ENCODE data around the gene KRTAP9-8.
"Not testable (repeated sequence)": the region's sequence is repeated elsewhere in the genome, so short reads cannot be mapped to it uniquely, and the experiment has no call there.

The KRTAP9-8 gene, protein sequence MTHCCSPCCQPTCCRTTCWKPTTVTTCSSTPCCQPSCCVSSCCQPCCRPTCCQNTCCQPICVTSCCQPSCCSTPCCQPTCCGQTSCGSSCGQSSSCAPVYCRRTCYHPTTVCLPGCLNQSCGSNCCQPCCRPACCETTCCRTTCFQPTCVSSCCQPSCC

DNA sequence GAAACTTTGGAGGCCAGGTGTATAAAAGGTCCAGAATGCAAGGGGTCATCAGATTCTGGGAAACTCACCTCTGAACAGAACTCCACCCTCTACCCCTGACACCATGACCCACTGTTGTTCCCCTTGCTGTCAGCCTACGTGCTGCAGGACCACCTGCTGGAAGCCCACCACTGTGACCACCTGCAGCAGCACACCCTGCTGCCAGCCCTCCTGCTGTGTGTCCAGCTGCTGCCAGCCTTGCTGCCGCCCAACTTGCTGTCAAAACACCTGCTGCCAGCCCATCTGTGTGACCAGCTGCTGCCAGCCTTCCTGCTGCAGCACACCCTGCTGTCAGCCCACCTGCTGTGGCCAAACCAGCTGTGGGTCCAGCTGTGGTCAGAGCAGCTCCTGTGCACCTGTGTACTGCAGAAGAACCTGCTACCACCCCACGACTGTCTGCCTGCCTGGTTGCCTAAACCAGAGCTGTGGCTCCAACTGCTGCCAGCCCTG, at the start of gene KRTAP9-8:
TSS of gene KRTAP9-8 (plus strand) at position 51 of the 489 bp plus-strand sequence. CDS start at position 104, 53 bp downstream.
- in situ Hi-C loops (cut with MboI; ENCODE audit: low sequenced_read_pairs) = not testable (repeated sequence)

DNA sequence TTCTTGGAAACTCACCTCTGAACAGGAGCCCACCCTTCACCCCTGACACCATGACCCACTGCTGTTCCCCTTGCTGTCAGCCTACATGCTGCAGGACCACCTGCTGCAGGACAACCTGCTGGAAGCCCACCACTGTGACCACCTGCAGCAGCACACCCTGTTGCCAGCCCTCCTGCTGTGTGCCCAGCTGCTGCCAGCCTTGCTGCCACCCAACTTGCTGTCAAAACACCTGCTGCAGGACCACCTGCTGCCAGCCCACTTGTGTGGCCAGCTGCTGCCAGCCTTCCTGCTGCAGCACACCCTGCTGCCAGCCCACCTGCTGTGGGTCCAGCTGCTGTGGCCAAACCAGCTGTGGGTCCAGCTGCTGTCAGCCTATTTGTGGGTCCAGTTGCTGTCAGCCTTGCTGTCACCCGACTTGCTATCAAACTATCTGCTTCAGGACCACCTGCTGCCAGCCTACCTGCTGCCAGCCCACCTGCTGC, 47.9 kb upstream of the KRTAP9-8 start, which contains the start of gene KRTAP9-1:
TSS of gene KRTAP9-1 (plus strand) at position 51 of the 482 bp plus-strand sequence. CDS start at position 51, 0 bp downstream.
- in situ Hi-C loops (cut with MboI; ENCODE audit: low sequenced_read_pairs) = not testable (repeated sequence)

DNA sequence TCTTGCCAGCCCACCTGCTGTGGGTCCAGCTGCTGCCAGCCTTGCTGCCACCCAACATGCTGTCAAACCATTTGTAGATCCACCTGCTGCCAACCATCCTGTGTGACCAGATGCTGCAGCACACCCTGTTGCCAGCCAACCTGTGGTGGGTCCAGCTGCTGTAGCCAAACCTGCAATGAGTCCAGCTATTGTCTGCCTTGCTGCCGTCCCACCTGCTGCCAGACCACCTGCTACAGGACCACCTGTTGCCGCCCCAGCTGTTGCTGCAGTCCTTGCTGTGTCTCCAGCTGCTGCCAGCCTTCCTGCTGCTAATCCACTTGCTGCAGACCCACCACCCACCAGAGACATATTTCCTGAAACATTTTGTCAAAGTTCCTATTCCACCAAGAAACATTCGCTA, 47.5 kb upstream of the KRTAP9-8 start:
- in situ Hi-C loops (cut with MboI; ENCODE audit: low sequenced_read_pairs) = no loop called here

DNA sequence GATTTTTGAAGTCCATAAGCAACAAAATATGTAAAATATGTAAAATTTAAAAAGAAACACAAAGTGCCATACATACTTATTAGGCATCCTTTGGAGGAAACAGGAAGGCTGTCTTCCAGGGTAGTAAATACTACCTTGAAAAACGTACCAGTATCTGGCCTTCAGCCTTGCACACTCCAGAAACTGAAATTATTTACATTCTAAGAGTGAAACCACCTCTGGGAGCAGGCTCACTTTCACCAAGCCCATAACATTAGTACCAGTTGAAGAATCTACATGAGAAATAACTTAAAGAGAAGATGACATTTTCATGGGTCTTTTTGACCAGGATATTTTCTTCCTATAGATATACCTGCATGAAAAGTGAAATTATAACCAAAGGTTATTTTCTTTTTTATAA, 41.7 kb upstream of the KRTAP9-8 start:
- in situ Hi-C loops (cut with MboI; ENCODE audit: low sequenced_read_pairs) = no loop called here

DNA sequence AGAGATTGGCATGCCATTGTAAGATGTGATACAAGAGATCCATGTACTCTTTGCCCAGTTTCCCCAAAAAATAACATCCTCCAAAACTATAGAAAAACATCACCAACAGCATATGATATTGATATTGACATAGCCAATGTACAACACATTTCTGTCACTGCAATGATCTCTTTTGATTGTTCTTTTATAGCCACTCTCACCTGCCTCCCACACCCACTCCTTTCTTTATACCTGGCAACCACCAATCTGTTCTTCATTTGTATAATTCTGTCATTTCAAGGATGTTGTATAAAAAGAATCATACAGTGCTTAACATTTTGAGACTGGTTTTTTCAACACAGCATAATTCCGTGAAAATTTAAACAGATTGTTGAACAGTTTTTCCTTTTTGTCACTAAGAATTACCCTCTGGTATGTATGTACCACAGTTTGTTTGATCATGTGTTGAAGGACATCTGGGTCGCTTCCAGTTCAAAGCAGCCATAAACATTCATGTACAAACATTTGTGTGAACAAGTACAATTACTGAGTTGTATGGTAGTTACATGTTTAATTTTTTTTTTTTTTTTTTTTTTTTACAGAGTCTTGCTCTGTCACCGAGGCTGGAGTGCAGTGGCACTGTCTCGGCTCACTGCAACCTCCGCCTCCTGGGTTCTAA, 38.2 kb upstream of the KRTAP9-8 start:
- in situ Hi-C loops (cut with MboI; ENCODE audit: low sequenced_read_pairs) = no loop called here

DNA sequence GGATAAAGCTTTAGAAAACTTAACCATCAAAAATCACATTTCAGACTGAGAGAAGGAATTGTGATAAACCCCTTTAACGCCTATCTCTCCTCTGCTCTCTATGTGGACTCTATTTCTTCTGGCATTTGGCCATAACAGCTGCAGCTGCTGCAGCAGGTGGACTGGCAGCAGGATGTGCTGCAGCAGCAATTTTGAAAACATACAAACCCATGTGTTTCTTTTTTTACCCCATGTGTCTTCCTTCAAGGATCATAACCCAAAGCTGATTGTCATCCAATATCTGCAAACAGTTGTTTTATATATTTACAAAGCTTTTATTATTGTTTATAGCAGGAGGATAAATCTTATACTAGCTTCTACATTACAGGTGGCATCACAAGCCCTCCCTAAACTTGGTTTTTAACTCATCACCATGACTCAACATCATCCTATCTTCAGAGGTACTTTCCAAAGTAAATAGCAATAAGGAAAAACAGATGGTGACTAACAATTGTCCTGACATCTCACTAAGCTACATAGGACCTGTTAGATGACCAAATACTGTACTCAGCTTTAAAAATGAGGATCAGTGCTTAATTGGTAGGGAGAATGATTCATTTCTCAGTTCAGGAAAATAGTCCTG, 25.8 kb upstream of the KRTAP9-8 start:
- in situ Hi-C loops (cut with MboI; ENCODE audit: low sequenced_read_pairs) = no loop called here

DNA sequence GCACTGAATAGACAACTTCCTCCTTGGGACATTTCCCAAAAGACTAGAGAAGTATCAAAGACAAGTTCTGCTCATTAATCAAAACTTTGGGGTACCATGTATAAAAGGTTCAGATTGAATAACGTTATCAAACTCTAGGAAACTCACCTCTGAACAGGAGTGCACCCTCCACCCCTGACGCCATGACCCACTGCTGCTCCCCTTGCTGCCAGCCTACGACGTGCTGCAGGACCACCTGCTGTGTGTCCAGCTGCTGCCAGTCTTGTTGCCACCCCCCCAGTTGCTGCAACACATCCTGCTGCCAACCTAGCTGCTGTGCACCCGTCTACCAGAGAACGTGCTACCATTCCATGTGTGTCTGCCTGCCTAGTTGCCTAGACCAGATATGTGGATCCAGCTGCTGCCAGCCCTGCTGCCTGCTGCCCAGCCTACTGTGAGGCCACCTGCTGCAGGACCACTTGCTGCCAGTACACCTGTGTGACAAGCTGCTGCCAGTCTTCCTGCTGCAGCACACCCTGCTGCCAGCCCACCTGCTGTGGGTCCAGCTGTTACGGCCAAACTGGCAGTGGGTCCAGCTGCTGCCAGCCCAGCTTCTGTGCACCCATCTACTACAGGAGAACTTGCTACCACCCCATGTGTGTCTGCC, 25.2 kb upstream of the KRTAP9-8 start:
- in situ Hi-C loops (cut with MboI; ENCODE audit: low sequenced_read_pairs) = no loop called here

DNA sequence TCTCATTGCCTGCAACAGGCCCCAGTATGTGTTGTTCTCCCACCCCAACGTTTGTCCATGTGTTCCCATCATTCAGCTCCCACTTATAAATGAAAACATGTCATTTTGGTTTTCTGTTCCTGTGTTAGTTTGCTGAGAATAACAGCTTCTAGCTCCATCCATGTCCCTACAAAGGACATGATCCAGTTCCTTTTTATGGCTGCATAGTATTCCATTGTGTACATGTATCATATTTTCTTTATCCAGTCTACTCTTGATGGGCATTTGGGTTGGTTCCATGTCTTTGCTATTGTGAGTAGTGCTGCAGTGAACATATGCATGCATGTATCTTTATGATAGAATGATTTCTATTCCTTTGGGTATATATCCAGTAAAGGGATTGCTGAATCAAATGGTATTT, 22.1 kb upstream of the KRTAP9-8 start:
- in situ Hi-C loops (cut with MboI; ENCODE audit: low sequenced_read_pairs) = no loop called here

DNA sequence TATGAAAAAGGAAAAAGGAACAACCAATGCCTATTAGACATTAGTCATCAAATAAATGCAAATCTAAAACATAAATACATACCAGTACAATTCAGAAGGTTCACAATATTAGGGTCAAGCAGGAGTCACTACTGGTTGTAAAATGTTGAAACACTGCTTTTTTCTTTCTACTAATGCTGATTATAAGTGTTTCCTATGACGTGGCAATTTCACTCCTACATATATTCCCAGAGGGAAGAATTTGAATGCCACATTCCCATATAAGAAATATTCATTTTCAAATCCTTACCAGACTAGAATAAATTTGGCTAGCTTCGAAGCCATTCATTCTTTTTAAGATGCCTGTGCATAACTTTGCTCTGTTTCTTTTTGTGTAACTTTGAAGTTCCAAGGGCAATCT, 14.0 kb upstream of the KRTAP9-8 start:
- in situ Hi-C loops (cut with MboI; ENCODE audit: low sequenced_read_pairs) = no loop called here

DNA sequence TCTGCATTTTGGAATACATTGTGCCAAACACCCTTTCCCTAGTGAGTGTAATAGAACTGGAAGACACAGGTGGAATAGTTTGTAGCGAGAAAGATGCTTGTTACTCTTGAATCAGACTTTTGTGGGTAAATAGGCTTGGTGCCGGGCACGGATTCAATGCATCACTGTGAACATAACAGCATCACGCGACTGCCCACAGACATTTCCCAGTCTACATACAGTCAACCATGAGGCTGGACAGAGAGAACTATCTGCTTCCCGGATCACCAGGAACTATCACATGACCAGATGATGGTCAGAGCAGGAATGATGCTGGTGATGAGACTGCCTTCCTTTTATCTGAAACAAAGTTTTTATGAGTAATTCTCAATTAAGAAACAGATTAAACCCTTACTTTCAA, 11.7 kb upstream of the KRTAP9-8 start:
- in situ Hi-C loops (cut with MboI; ENCODE audit: low sequenced_read_pairs) = no loop called here

DNA sequence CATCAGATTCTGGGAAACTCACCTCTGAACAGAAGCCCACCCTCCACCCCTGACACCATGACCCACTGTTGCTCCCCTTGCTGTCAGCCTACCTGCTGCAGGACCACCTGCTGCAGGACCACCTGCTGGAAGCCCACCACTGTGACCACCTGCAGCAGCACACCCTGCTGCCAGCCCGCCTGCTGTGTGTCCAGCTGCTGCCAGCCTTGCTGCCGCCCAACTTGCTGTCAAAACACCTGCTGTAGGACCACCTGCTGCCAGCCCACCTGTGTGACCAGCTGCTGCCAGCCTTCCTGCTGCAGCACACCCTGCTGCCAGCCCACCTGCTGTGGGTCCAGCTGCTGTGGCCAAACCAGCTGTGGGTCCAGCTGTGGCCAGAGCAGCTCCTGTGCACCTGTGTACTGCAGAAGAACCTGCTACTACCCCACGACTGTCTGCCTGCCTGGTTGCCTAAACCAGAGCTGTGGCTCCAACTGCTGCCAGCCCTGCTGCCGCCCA, 11.2 kb upstream of the KRTAP9-8 start, which contains the start of gene KRTAP9-2:
TSS of gene KRTAP9-2 (plus strand) at position 51 of the 498 bp plus-strand sequence. CDS start at position 58, 7 bp downstream.
- in situ Hi-C loops (cut with MboI; ENCODE audit: low sequenced_read_pairs) = not testable (repeated sequence)

DNA sequence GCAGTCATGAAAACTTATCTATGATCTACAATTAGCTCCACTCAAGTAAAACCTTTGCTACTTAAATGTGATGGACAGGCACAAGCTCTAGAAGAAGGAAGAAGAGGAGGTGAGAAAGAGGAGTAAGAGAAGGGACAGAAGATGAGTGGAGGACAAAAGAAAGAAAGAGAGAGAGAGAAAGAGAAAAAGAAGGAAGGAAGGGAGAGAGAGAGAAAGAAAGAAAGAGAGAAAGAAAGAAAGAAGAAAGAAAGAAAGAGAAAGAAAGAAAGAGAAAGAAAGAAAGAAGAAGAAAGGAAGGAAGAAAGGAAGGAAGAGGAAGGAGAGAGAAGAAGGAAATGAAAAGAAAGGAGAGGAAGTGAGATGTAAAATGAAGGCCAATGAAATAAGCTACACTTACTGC, 7.7 kb upstream of the KRTAP9-8 start:
- in situ Hi-C loops (cut with MboI; ENCODE audit: low sequenced_read_pairs) = no loop called here

DNA sequence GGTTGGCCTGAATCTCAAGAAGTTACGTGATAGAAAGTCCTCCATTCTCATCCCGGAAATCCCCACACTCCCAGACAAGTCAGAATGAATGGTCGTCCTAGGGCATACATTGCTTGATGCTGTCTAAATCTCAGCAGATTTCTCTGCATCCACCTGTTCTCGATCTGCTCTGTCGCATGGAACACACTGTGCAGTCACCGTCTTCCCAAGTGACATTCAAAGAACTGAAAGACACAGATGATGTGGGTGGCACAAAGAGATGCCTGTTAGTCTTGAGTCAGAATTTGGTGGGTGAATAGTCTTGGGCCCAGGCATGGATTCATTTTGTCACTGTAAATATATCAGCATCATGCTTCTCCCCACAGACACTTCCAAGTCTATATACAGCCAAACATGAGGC, 6.1 kb upstream of the KRTAP9-8 start:
- in situ Hi-C loops (cut with MboI; ENCODE audit: low sequenced_read_pairs) = no loop called here

DNA sequence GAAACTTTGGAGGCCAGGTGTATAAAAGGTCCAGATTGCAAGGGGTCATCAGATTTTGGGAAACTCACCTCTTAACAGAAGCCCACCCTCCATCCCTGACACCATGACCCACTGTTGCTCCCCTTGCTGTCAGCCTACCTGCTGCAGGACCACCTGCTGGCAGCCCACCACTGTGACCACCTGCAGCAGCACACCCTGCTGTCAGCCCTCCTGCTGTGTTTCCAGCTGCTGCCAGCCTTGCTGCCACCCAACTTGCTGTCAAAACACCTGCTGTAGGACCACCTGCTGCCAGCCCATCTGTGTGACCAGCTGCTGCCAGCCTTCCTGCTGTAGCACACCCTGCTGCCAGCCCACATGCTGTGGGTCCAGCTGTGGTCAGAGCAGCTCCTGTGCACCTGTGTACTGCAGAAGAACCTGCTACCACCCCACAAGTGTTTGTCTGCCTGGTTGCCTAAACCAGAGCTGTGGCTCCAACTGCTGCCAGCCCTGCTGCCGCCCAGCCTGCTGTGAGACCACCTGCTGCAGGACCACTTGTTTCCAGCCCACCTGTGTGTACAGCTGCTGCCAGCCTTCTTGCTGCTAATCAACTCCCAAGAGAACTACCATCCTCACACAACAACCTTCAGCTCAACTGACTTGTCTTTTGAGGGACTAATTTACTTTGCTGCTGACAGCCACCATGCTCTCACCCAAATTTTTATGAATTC, 5.2 kb upstream of the KRTAP9-8 start, which contains the start of gene KRTAP9-3:
TSS of gene KRTAP9-3 (plus strand) at position 51 of the 707 bp plus-strand sequence. CDS start at position 104, 53 bp downstream.
- in situ Hi-C loops (cut with MboI; ENCODE audit: low sequenced_read_pairs) = not testable (repeated sequence)

DNA sequence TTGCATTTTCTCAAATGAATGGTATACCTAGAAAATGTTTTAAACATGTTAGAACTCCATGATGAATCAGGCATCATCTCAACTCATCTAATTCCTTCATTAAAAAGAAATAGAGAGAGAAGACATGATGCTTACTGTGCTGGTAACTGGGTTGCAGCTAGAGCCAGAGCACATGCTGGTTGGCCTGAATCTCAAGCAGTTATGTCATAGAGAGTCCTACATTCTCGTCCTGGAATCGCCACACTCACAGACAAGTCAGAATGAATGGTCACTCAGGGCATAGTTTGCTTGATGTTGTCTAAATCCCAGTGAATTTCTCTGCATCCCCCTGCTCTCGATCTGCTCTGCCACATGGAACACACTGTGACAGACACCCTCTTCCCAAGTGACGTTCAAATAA, 683 bp upstream of the KRTAP9-8 start:
- in situ Hi-C loops (cut with MboI; ENCODE audit: low sequenced_read_pairs) = not testable (repeated sequence)

DNA sequence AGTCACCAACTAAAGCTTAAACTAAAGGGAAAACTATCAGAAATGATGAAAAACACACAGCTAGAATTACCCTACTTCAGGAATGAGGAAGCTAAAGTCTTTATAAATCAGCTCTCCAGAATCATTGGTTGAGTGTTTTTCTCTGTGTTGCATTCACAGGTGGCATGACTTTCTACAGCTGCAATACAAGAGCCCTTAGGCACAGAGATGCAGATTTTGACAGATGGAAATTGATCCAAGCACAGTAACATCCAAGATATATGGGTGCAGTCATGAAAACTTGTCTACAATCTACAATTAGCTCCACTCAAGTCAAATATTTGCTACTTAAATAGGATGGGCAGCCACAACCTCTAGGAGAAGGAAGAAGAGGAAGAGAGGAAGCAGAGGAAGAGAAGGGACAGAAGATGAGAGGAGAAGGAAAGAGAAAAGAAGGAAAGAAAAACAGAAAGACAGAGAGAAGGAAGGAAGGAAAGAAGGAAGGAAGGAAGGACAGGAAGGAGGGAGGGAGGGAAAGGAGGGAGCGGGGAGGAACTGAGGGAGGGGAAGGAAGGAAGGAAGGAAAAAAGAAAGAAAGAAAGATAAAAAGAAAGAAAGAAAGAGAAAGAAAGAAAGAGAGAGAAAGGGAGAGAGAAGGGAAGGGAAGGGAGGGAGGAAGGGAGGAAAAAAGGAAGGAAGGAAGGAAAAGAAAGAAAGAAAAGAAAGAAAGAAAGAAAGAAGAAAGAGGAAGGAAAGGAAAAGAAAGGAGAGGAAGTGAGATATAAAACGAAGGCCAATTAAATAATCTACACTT, 9.4 kb downstream of the KRTAP9-8 start:
- in situ Hi-C loops (cut with MboI; ENCODE audit: low sequenced_read_pairs) = not testable (repeated sequence)

DNA sequence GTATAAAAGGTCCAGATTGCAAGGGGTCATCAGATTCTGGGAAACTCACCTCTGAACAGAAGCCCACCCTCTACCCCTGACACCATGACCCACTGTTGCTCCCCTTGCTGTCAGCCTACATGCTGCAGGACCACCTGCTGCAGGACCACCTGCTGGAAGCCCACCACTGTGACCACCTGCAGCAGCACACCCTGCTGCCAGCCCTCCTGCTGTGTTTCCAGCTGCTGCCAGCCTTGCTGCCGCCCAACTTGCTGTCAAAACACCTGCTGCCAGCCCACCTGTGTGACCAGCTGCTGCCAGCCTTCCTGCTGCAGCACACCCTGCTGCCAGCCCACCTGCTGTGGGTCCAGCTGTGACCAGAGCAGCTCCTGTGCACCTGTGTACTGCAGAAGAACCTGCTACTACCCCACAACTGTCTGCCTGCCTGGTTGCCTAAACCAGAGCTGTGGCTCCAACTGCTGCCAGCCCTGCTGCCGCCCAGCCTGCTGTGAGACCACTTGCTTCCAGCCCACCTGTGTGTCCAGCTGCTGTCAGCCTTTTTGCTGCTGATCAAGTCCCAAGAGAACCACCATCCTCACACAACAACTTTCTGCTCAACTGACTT, 11.9 kb downstream of the KRTAP9-8 start, which contains the start of gene KRTAP9-4:
TSS of gene KRTAP9-4 (plus strand) at position 51 of the 604 bp plus-strand sequence. CDS start at position 85, 34 bp downstream.
- in situ Hi-C loops (cut with MboI; ENCODE audit: low sequenced_read_pairs) = not testable (repeated sequence)

DNA sequence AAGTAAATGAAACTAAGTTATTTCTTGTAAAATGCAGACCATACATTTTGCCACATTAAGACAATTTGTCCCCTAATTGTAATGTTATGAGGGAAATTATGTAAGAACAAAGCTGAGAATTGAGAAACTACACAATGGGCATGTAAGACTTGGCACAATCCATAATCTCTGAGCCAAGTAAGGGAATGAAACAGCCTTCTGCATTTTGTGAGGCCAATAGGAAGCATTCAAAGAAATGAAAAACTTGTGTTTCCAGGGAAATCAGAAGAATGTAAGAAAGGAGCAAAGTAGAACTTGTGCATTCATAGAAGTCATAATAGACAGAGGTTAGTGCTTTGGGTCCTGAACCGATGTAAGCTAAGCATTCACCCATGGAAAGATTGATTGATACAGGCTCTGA, 13.5 kb downstream of the KRTAP9-8 start:
- in situ Hi-C loops (cut with MboI; ENCODE audit: low sequenced_read_pairs) = no loop called here

DNA sequence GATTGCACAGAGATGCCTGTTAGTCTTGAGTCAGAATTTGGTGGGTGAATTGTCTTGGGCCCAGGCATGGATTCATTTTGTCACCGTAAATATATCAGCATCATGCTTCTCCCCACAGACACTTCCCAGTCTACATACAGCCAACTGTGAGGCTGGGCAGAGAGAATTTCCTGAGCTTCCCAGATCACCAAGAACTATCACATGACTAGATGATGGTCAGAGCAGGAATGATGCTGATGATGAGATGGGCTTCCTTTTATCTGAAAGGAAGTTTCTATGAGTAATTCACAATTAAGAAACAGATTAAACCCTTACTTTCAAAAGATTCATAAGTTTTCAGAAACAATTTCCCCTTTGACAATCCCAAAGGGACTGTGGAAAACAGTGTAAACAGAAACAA, 17.1 kb downstream of the KRTAP9-8 start:
- in situ Hi-C loops (cut with MboI; ENCODE audit: low sequenced_read_pairs) = no loop called here
